KMS-11 (cell line): ENCODE measurements around the gene CEPT1.
"Not testable (repeated sequence)": the region's sequence is repeated elsewhere in the genome, so short reads cannot be mapped to it uniquely, and the experiment has no call there.

ENCODE experiments used
- H2AFZ ChIP-seq: fragments of 200-600 bp; sonication (generic); 2 replicates; pipeline ENCODE4 v1.6.1; 2016; ENCODE audit warnings: antibody characterized with exemption, mixed run types, low read depth
- H3K27ac ChIP-seq: fragments of 200-600 bp; sonication (generic); 2 replicates; pipeline ENCODE4 v1.6.1; 2016; ENCODE audit warnings: mild to moderate bottlenecking, mixed run types
- H3K27me3 ChIP-seq: fragments of 200-600 bp; sonication (generic); 2 replicates; pipeline ENCODE4 v1.6.1; 2017; ENCODE audit warnings: mild to moderate bottlenecking, low read depth, mixed run types, moderate library complexity; ENCODE audit not compliant: insufficient read depth
- H3K36me3 ChIP-seq: fragments of 200-600 bp; sonication (generic); 2 replicates; pipeline ENCODE4 v1.6.1; 2017; ENCODE audit warnings: mild to moderate bottlenecking, mixed run types; ENCODE audit not compliant: insufficient read depth
- H3K4me1 ChIP-seq: fragments of 200-600 bp; sonication (generic); 2 replicates; pipeline ENCODE4 v1.6.1; 2016; ENCODE audit warnings: mild to moderate bottlenecking, low read depth, mixed run types; ENCODE audit not compliant: poor library complexity, severe bottlenecking
- H3K4me2 ChIP-seq: fragments of 200-600 bp; sonication (generic); 2 replicates; pipeline ENCODE4 v1.7.0; 2016; ENCODE audit warnings: mild to moderate bottlenecking, mixed run types
- H3K4me3 ChIP-seq: fragments of 200-600 bp; sonication (generic); IDR thresholded peaks from 2 replicates; pipeline ENCODE4 v1.6.1; 2017; ENCODE audit warnings: low read depth, low read length, mixed read lengths; ENCODE audit not compliant: insufficient read depth
- H3K79me2 ChIP-seq: fragments of 200-600 bp; sonication (generic); 2 replicates; pipeline ENCODE4 v1.6.1; 2016; ENCODE audit warnings: low read depth, mixed run types; ENCODE audit not compliant: insufficient read depth
- H3K9ac ChIP-seq: fragments of 200-600 bp; sonication (generic); 2 replicates; pipeline ENCODE4 v1.6.1; 2016; ENCODE audit warnings: mild to moderate bottlenecking, mixed run types
- H4K20me1 ChIP-seq: fragments of 200-600 bp; sonication (generic); 2 replicates; pipeline ENCODE4 v1.6.1; 2016; ENCODE audit warnings: mild to moderate bottlenecking, mixed run types; ENCODE audit not compliant: insufficient read depth
- CTCF ChIP-seq: fragments of 200-600 bp; sonication (generic); conservative IDR thresholded peaks from 2 replicates; pipeline ENCODE4 v1.6.1; 2017; ENCODE audit warnings: low read depth, mild to moderate bottlenecking, antibody characterized with exemption, low read length, moderate library complexity, mixed read lengths

Gene CEPT1

GRCh38 chr1:111214074-111214801, 74.2 kb downstream of the CEPT1 start:
- Histone ChIP-seq H3K9ac (no peak overlapping the region), H3K4me3 (no peak overlapping the region), H3K36me3 (no peaks in the 10 kb centered on the region), H3K79me2 (no peaks in the 10 kb centered on the region), H4K20me1 (no peaks in the 10 kb centered on the region), H3K27ac (no peak overlapping the region), H2AFZ (no peak overlapping the region), H3K27me3 (no peaks in the 10 kb centered on the region), H3K4me1 (peaks cover 19% of the 10 kb centered on the region), H3K4me2 (no peak overlapping the region)
- no peak for TF ChIP-seq CTCF

- H2AFZ ChIP-seq = no peak overlapping the region
- no peak overlapping the region for H3K4me3 ChIP-seq
- no peak overlapping the region for H3K27ac ChIP-seq
- H4K20me1 ChIP-seq = no peaks in the 10 kb centered on the region
- H3K9ac ChIP-seq = no peak overlapping the region
- no peaks in the 10 kb centered on the region for H3K36me3 ChIP-seq
- H3K4me2 ChIP-seq = no peak overlapping the region
- TF ChIP-seq CTCF = no peak
- peaks cover 26% of the 10 kb centered on the region for H3K4me1 ChIP-seq
- H3K79me2 ChIP-seq = no peaks in the 10 kb centered on the region
- no peaks in the 10 kb centered on the region for H3K27me3 ChIP-seq
Measured at GRCh38 chr1:111214884-111215283, 74.9 kb downstream of the CEPT1 start.

GRCh38 chr1:111215285-111215684, 75.3 kb downstream of the CEPT1 start:
- peaks cover 30% of the 10 kb centered on the region for H3K4me1 ChIP-seq
- H4K20me1 ChIP-seq, H3K27me3 ChIP-seq, H3K79me2 ChIP-seq, H2AFZ ChIP-seq, H3K9ac ChIP-seq, H3K4me2 ChIP-seq, H3K36me3 ChIP-seq, H3K4me3 ChIP-seq, H3K27ac ChIP-seq: not testable (repeated sequence)

- H2AFZ ChIP-seq = no peak overlapping the region; the same call in 1 of the 2 replicates
- H4K20me1 ChIP-seq = no peaks in the 10 kb centered on the region
- TF ChIP-seq CTCF = no peak
- H3K79me2 ChIP-seq = no peaks in the 10 kb centered on the region
- H3K27me3 ChIP-seq = no peaks in the 10 kb centered on the region
- no peak overlapping the region for H3K4me3 ChIP-seq
- H3K4me1 ChIP-seq = peaks cover 44% of the 10 kb centered on the region
- no peak overlapping the region for H3K27ac ChIP-seq
- no peaks in the 10 kb centered on the region for H3K36me3 ChIP-seq
- H3K9ac ChIP-seq = no peak overlapping the region
- no peak overlapping the region; the same call in 1 of the 2 replicates for H3K4me2 ChIP-seq
Measured at GRCh38 chr1:111216751-111217150, 76.7 kb downstream of the CEPT1 start.

GRCh38 chr1:111217183-111217910, 77.3 kb downstream of the CEPT1 start:
- Histone ChIP-seq H3K4me1 (peaks cover 50% of the 10 kb centered on the region), H3K4me2 (no peak overlapping the region), H3K4me3 (no peak overlapping the region)

More at GRCh38 chr1:111217183-111217910, 77.3 kb downstream of the CEPT1 start:
- no peak overlapping the region for H2AFZ ChIP-seq
- no peak overlapping the region for H3K9ac ChIP-seq
- no peak overlapping the region for H3K27ac ChIP-seq
- H3K27me3 ChIP-seq = no peaks in the 10 kb centered on the region
- H3K79me2 ChIP-seq = no peaks in the 10 kb centered on the region
- H3K36me3 ChIP-seq = no peaks in the 10 kb centered on the region
- TF ChIP-seq CTCF = no peak
- no peaks in the 10 kb centered on the region for H4K20me1 ChIP-seq
